ENCODE data around the gene MBOAT1.

- TF ChIP-seq GATA2 (IDR thresholded peaks at IDR 0.05; ENCODE audit: low read depth, low read length), result no peak
- no peak for TF ChIP-seq GATA3 (IDR thresholded peaks at IDR 0.05; ENCODE audit: low read depth, low read length)
Observed at GRCh38 chr6:20129290-20130088, 82.8 kb downstream of the MBOAT1 start.

All from SH-SY5Y (cell line).